OCI-LY7 (cell line): ENCODE results near the gene TRIM9. TPM values are rescaled to one million over a fixed set of nuclear protein-coding genes. Genes with fewer than 3 reads are reported as not detected.

Source experiments
- BruUV-seq: library from RNA; stranded (reverse); fragments of 400-500 nt; replicated peaks from 2 replicates; lab custom pipeline; 2021; lab: Mats Ljungman, UMichigan
- CTCF ChIA-PET: fragments of 300-600 bp; sonication (Branson Sonifier 250); formaldehyde crosslinking; loops from one replicate; lab custom pipeline; 2022; ENCODE audit warnings: antibody characterized with exemption; ENCODE audit not compliant: unreplicated experiment; lab: Charles Lee
- POLR2A ChIA-PET: fragments of 300-600 bp; sonication (Branson Sonifier 250); formaldehyde crosslinking; loops from one replicate; lab custom pipeline; 2022; ENCODE audit warnings: antibody characterized with exemption; lab: Charles Lee
- DNase-seq: peaks from one replicate; pipeline ENCODE4 v3.0.0-alpha.2; 2015; ENCODE audit warnings: low spot score
- H2AFZ ChIP-seq: fragments of 200-600 bp; sonication (generic), shearing (Covaris generic); 2 replicates; pipeline ENCODE4 v1.6.1; 2014; ENCODE audit warnings: mild to moderate bottlenecking, antibody characterized with exemption, low read length, moderate library complexity
- H3K27ac ChIP-seq: fragments of 200-600 bp; sonication (generic); 2 replicates; pipeline ENCODE4 v1.5.1; 2014; ENCODE audit warnings: mixed run types, low read depth, mild to moderate bottlenecking, moderate library complexity, low read length, inconsistent platforms; ENCODE audit not compliant: poor library complexity, severe bottlenecking
- H3K36me3 ChIP-seq: fragments of 200-600 bp; sonication (generic); 2 replicates; pipeline ENCODE4 v1.6.1; 2014; ENCODE audit warnings: mild to moderate bottlenecking, antibody characterized with exemption, low read length, moderate library complexity, mixed read lengths; ENCODE audit not compliant: insufficient read depth
- H3K4me1 ChIP-seq: fragments of 200-600 bp; sonication (generic); 2 replicates; pipeline ENCODE4 v1.5.1; 2014; ENCODE audit warnings: mild to moderate bottlenecking, low read length; ENCODE audit not compliant: insufficient read depth, poor library complexity, severe bottlenecking
- H3K4me2 ChIP-seq: fragments of 200-600 bp; sonication (generic); 2 replicates; pipeline ENCODE4 v1.6.1; 2014; ENCODE audit warnings: mild to moderate bottlenecking, low read length
- H3K4me3 ChIP-seq: fragments of 200-600 bp; sonication (generic); 2 replicates; pipeline ENCODE4 v1.5.1; 2014; ENCODE audit warnings: mild to moderate bottlenecking, low read depth, low read length; ENCODE audit not compliant: poor library complexity, severe bottlenecking
- H3K79me2 ChIP-seq: fragments of 200-600 bp; sonication (generic); 2 replicates; pipeline ENCODE4 v1.6.1; 2016; ENCODE audit warnings: low read depth, mild to moderate bottlenecking, low read length, moderate library complexity, mixed read lengths; ENCODE audit not compliant: insufficient read depth
- H3K9me2 ChIP-seq: fragments of 200-600 bp; sonication (generic); 2 replicates; pipeline ENCODE4 v1.6.1; 2016; ENCODE audit warnings: mild to moderate bottlenecking, low read length, mixed read lengths; ENCODE audit not compliant: insufficient read depth
- H3K9me3 ChIP-seq: fragments of 200-600 bp; sonication (generic); 2 replicates; pipeline ENCODE4 v1.6.1; 2014; ENCODE audit warnings: mild to moderate bottlenecking, mixed run types, low read length, mixed read lengths
- H4K20me1 ChIP-seq: fragments of 200-600 bp; sonication (generic); 2 replicates; pipeline ENCODE4 v1.6.1; 2014; ENCODE audit warnings: mild to moderate bottlenecking, antibody characterized with exemption, low read length, moderate library complexity, mixed read lengths; ENCODE audit not compliant: insufficient read depth
- EZH2phosphoT487 ChIP-seq: fragments of 200-600 bp; sonication (generic); IDR thresholded peaks from 2 replicates; pipeline ENCODE4 v1.6.1; 2018; ENCODE audit warnings: low read depth, borderline replicate concordance, mild to moderate bottlenecking, mixed run types, antibody characterized with exemption, low read length, moderate library complexity, mixed read lengths
- intact Hi-C: fragments of 100-400 bp; cut with micrococcal nuclease; formaldehyde crosslinking; loops from one replicate; pipeline ENCODE4 v1.10.0; 2022; ENCODE audit not compliant: unreplicated experiment
- total RNA-seq, 2 experiments: library from RNA; depleted of rRNA in 1 of 2; stranded (reverse); fragments of >200 nt in 1 of 2; shearing (Covaris generic) in 1 of 2; gene quantifications; 2 replicates each; pipeline ENCODE4 v1.2.3, GENCODE V29; 2014 to 2022
- TF ChIP-seq, protein P1 (sequence below): fragments of 200-600 bp; sonication (generic); conservative IDR thresholded peaks from 2 replicates; pipeline ENCODE4 v1.5.1; 2014; ENCODE audit warnings: mild to moderate bottlenecking, antibody characterized with exemption, low read length, moderate library complexity, mixed read lengths

Gene TRIM9
- total RNA-seq, 2 experiments from 2014 or later: 1.4 to 7.9 TPM

GRCh38 chr14:51028851-51029754, 65.8 kb downstream of the TRIM9 start:
- Histone ChIP-seq H2AFZ (no peak overlapping the region), H3K9me2 (no peaks in the 10 kb centered on the region), H3K4me3 (no peak overlapping the region), H3K4me2 (no peak overlapping the region), H4K20me1 (no peaks in the 10 kb centered on the region), H3K36me3 (no peaks in the 10 kb centered on the region), H3K79me2 (no peaks in the 10 kb centered on the region), H3K9me3 (no peaks in the 10 kb centered on the region), H3K4me1 (no peaks in the 10 kb centered on the region), H3K27ac (no peak overlapping the region)
- TF ChIP-seq EZH2phosphoT487: no peak
- TF ChIP-seq, protein P1, sequence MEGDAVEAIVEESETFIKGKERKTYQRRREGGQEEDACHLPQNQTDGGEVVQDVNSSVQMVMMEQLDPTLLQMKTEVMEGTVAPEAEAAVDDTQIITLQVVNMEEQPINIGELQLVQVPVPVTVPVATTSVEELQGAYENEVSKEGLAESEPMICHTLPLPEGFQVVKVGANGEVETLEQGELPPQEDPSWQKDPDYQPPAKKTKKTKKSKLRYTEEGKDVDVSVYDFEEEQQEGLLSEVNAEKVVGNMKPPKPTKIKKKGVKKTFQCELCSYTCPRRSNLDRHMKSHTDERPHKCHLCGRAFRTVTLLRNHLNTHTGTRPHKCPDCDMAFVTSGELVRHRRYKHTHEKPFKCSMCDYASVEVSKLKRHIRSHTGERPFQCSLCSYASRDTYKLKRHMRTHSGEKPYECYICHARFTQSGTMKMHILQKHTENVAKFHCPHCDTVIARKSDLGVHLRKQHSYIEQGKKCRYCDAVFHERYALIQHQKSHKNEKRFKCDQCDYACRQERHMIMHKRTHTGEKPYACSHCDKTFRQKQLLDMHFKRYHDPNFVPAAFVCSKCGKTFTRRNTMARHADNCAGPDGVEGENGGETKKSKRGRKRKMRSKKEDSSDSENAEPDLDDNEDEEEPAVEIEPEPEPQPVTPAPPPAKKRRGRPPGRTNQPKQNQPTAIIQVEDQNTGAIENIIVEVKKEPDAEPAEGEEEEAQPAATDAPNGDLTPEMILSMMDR: no peak
- no TSS peak for BruUV-seq
- POLR2A ChIA-PET: interaction anchor here (0.7 to 1.5 kb wide), 2 partner anchors 30 to 36 kb away, joined by 4 to 5 read pairs; no protein-coding TSS in a partner anchor
- DNase-seq: no peak
- intact Hi-C loops: no loop called here
- CTCF ChIA-PET: no interaction called here

DNA sequence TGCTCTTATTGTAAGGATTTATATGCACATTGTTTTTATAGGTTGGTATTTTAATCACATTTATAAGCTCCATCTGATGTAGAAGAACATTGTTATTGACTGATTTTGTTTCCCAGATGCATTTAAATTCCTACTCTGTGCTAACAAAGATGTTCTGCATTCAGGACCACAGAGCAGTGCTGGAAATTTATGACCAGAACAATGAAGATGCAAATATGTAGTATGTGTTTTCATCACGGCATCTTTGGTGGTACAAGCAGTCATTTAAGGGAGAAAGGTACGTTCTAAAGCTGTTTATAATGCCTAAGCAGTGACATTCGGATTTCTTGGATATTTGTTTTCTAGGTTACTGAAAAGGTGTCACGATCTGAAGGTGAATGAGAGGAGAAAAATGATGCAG, 66.5 kb downstream of the TRIM9 start:
- Histone ChIP-seq H3K9me3 (no peaks in the 10 kb centered on the region), H3K36me3 (no peaks in the 10 kb centered on the region), H4K20me1 (no peaks in the 10 kb centered on the region), H3K4me1 (no peaks in the 10 kb centered on the region), H2AFZ (no peak overlapping the region), H3K4me2 (no peak overlapping the region), H3K27ac (no peak overlapping the region), H3K4me3 (no peak overlapping the region), H3K9me2 (no peaks in the 10 kb centered on the region), H3K79me2 (no peaks in the 10 kb centered on the region)
- BruUV-seq: no TSS peak
- DNase-seq: no peak
- ChIA-PET POLR2A (interaction anchor here (0.9 to 1.5 kb wide), 2 partner anchors 19 to 36 kb away, joined by 3 to 5 read pairs; no protein-coding TSS in a partner anchor), CTCF (no interaction called here)
- no peak for TF ChIP-seq EZH2phosphoT487
- TF ChIP-seq, protein P1: no peak
- intact Hi-C loops: no loop called here

- TF ChIP-seq EZH2phosphoT487: no peak
- TF ChIP-seq, protein P1: no peak
- POLR2A ChIA-PET: interaction anchor here (1.1 to 1.7 kb wide), 2 partner anchors 12 to 449 kb away, joined by 3 to 4 read pairs; no protein-coding TSS in a partner anchor
- no peak overlapping the region for H3K4me2 ChIP-seq
- CTCF ChIA-PET: no interaction called here
- H2AFZ ChIP-seq: no peak overlapping the region
- H3K79me2 ChIP-seq: no peaks in the 10 kb centered on the region
- no peaks in the 10 kb centered on the region for H4K20me1 ChIP-seq
- no peaks in the 10 kb centered on the region for H3K36me3 ChIP-seq
- no peaks in the 10 kb centered on the region for H3K9me3 ChIP-seq
- H3K27ac ChIP-seq: no peak overlapping the region
- no peak overlapping the region for H3K4me3 ChIP-seq
- intact Hi-C loops: no loop called here
- H3K9me2 ChIP-seq: no peaks in the 10 kb centered on the region
- no peak for DNase-seq
- no TSS peak for BruUV-seq
- no peaks in the 10 kb centered on the region for H3K4me1 ChIP-seq
Measured at GRCh38 chr14:51024377-51024776, 70.5 kb downstream of the TRIM9 start.
